Astrocyte (in vitro differentiated cells and primary cell): ENCODE measurements around the gene NIPAL3. TPM values are rescaled to one million over a fixed set of nuclear protein-coding genes. Genes with fewer than 3 reads are reported as not detected.

ENCODE experiments used
- DNase-seq: peaks from one replicate; pipeline ENCODE4 v3.0.0-alpha.2; 2010; ENCODE audit warnings: low read depth
- FAIRE-seq: peaks from 2 replicates; lab custom pipeline; 2011; peaks lifted over from hg19 to GRCh38; lab: Jason Lieb, UNC
- H2AFZ ChIP-seq: 2 replicates; pipeline ENCODE4 v1.6.0; 2012; ENCODE audit warnings: low read depth, low read length, inconsistent platforms
- H3K27ac ChIP-seq: 2 replicates; pipeline ENCODE4 v1.5.1; 2011; ENCODE audit warnings: low read depth, low read length, inconsistent platforms
- H3K27me3 ChIP-seq: 2 replicates; pipeline ENCODE4 v1.6.0; 2011; ENCODE audit warnings: low read length, inconsistent platforms; ENCODE audit not compliant: insufficient read depth
- H3K36me3 ChIP-seq: 2 replicates; pipeline ENCODE4 v1.5.1; 2011; ENCODE audit warnings: low read length, inconsistent platforms; ENCODE audit not compliant: insufficient read depth
- H3K4me1 ChIP-seq: 2 replicates; pipeline ENCODE4 v1.5.1; 2011; ENCODE audit warnings: low read length, inconsistent platforms; ENCODE audit not compliant: insufficient read depth
- H3K4me2 ChIP-seq: 2 replicates; pipeline ENCODE4 v1.6.0; 2012; ENCODE audit warnings: low read length, inconsistent platforms
- H3K4me3 ChIP-seq: 2 replicates; pipeline ENCODE4 v1.5.1; 2011; ENCODE audit warnings: low read depth, mild to moderate bottlenecking, low read length, inconsistent platforms; ENCODE audit not compliant: insufficient read depth
- H3K79me2 ChIP-seq: 2 replicates; pipeline ENCODE4 v1.6.0; 2012; ENCODE audit warnings: mild to moderate bottlenecking, low read length, inconsistent platforms; ENCODE audit not compliant: insufficient read depth
- H3K9ac ChIP-seq: 2 replicates; pipeline ENCODE4 v1.6.0; 2012; ENCODE audit warnings: mild to moderate bottlenecking, low read length, inconsistent platforms
- H3K9me3 ChIP-seq: 2 replicates; pipeline ENCODE4 v1.5.1; 2012; ENCODE audit warnings: low read depth, mild to moderate bottlenecking, low read length, inconsistent platforms; ENCODE audit not compliant: insufficient read depth
- H4K20me1 ChIP-seq: 2 replicates; pipeline ENCODE4 v1.6.0; 2012; ENCODE audit warnings: low read length, inconsistent platforms; ENCODE audit not compliant: insufficient read depth
- H3K27ac Mint-ChIP-seq: one replicate; pipeline ENCODE4 v1.8.0; 2021; ENCODE audit warnings: mild to moderate bottlenecking, mixed read lengths; ENCODE audit not compliant: unreplicated experiment
- H3K27me3 Mint-ChIP-seq: one replicate; pipeline ENCODE4 v1.8.0; 2021; ENCODE audit warnings: low read depth, mixed read lengths; ENCODE audit not compliant: unreplicated experiment
- H3K36me3 Mint-ChIP-seq: one replicate; pipeline ENCODE4 v1.8.0; 2021; ENCODE audit warnings: low read depth, mixed read lengths; ENCODE audit not compliant: unreplicated experiment
- H3K4me1 Mint-ChIP-seq: one replicate; pipeline ENCODE4 v1.8.0; 2021; ENCODE audit warnings: low read depth, mixed read lengths; ENCODE audit not compliant: unreplicated experiment
- H3K4me3 Mint-ChIP-seq: one replicate; pipeline ENCODE4 v1.8.0; 2021; ENCODE audit warnings: mild to moderate bottlenecking, moderate library complexity, mixed read lengths; ENCODE audit not compliant: unreplicated experiment
- H3K9me3 Mint-ChIP-seq: one replicate; pipeline ENCODE4 v1.8.0; 2021; ENCODE audit warnings: mild to moderate bottlenecking, mixed read lengths; ENCODE audit not compliant: unreplicated experiment
- CTCF ChIP-seq: IDR thresholded peaks from 2 replicates; pipeline ENCODE4 v1.5.1; 2011; ENCODE audit warnings: low read depth, mild to moderate bottlenecking, inconsistent platforms, low read length, moderate library complexity; ENCODE audit not compliant: insufficient read depth
- EZH2 ChIP-seq: IDR thresholded peaks from 2 replicates; pipeline ENCODE4 v1.6.1; 2012; ENCODE audit warnings: mild to moderate bottlenecking, low read length, inconsistent platforms; ENCODE audit not compliant: insufficient read depth
- total RNA-seq: library from RNA; stranded (reverse); gene quantifications from 2 replicates; pipeline ENCODE4 v1.2.1, GENCODE V29; 2021

The NIPAL3 gene
- total RNA-seq, 1 donor from 2014 or later: 47.2 TPM

DNA sequence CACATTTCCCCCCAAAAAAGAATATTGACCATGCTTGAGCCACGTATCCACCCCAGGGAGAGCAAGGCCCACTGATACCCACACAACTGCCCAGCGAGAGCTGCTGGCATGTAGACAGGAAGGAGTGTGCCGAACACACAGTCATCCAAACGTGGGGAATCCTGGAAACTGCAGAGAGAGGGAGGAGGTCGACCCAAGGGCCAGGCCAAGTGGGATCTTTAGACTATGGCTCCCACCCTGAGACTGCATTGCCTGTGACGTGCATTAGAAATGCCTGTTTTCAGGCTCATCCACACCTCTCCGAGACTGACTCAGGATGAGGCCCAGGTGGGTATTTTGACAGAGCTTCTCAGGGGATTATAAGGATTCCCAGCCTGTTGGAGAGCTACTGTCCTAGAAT lies 25.9 kb downstream of the NIPAL3 start:
- Mint-ChIP-seq H3K9me3 (no peaks in the 10 kb centered on the region), H3K36me3 (peaks cover 24% of the 10 kb centered on the region), H3K4me1 (no peaks in the 10 kb centered on the region), H3K27ac (no peak overlapping the region), H3K27me3 (no peaks in the 10 kb centered on the region), H3K4me3 (no peak overlapping the region)
- H3K27me3 ChIP-seq: no peaks in the 10 kb centered on the region
- no peak overlapping the region for H2AFZ ChIP-seq
- H3K4me2 ChIP-seq: no peak overlapping the region
- no peaks in the 10 kb centered on the region for H3K9me3 ChIP-seq
- no peaks in the 10 kb centered on the region for H3K79me2 ChIP-seq
- DNase-seq: no peak
- no peaks in the 10 kb centered on the region for H3K36me3 ChIP-seq
- FAIRE-seq: no peak
- H3K9ac ChIP-seq: no peak overlapping the region
- H3K4me3 ChIP-seq: no peak overlapping the region
- H4K20me1 ChIP-seq: no peaks in the 10 kb centered on the region
- no peaks in the 10 kb centered on the region for H3K4me1 ChIP-seq
- TF ChIP-seq EZH2 (no peak), CTCF (no peak)
- no peak overlapping the region for H3K27ac ChIP-seq

DNA sequence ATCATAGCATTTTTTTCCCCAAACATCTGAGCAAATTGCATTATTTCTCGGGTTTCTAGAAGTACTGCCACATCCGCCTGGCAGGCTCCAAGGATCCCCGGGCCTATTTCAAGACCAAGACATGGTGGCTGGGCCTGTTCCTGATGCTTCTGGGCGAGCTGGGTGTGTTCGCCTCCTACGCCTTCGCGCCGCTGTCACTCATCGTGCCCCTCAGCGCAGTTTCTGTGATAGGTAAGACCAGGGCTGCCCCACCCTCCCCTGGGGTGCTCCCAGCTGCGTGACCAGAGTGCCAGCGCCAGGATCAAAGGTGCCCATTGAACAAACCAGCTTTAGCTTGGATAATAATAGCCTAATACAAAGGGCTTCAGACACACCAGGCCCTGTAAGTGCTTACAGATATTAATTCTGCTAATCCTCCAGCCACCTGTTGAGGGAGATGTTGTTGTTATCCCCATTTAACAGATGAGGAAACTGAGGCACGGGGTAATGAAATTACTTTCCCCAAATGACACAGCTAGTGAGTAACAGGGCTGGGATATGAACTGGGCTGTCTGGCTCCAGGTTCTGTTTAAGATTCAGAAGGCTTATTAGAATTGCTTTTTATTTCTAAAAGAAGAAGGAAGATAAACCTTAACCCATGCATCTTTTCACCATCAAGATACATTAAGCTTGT lies 26.5 kb downstream of the NIPAL3 start:
- H4K20me1 ChIP-seq: no peaks in the 10 kb centered on the region
- Mint-ChIP-seq H3K4me1 (no peaks in the 10 kb centered on the region), H3K27ac (no peak overlapping the region), H3K27me3 (no peaks in the 10 kb centered on the region), H3K36me3 (peaks cover 29% of the 10 kb centered on the region), H3K4me3 (no peak overlapping the region), H3K9me3 (no peaks in the 10 kb centered on the region)
- no peak overlapping the region for H3K27ac ChIP-seq
- DNase-seq (no peak), FAIRE-seq (no peak)
- no peak overlapping the region for H3K4me3 ChIP-seq
- H3K4me2 ChIP-seq: no peak overlapping the region
- H3K27me3 ChIP-seq: no peaks in the 10 kb centered on the region
- no peaks in the 10 kb centered on the region for H3K9me3 ChIP-seq
- no peak overlapping the region for H2AFZ ChIP-seq
- no peaks in the 10 kb centered on the region for H3K36me3 ChIP-seq
- TF ChIP-seq CTCF (no peak), EZH2 (no peak)
- H3K4me1 ChIP-seq: no peaks in the 10 kb centered on the region
- H3K9ac ChIP-seq: no peak overlapping the region
- no peaks in the 10 kb centered on the region for H3K79me2 ChIP-seq

DNA sequence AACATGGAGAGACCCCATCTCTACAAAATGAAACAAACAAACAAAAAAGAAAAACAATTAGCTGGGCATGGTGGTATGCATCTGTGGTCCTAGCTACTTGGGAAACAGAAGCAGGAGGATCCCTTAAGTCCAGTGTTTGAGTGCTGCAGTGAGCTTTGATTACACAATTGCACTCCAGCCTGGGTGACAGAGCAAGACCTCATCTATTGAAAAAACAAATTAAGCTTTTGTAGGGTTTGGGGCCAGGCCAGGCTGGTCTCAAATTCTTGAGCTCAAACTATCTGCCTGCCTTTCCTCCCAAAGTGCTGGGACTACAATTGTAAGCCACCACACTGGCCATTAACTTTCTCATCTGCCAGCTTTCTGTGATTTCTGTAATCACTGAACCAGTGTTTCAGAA lies 27.2 kb downstream of the NIPAL3 start:
- H3K27ac ChIP-seq: no peak overlapping the region
- H3K27me3 ChIP-seq: no peaks in the 10 kb centered on the region
- DNase-seq (peak; percentile 4), FAIRE-seq (no peak)
- no peaks in the 10 kb centered on the region for H3K36me3 ChIP-seq
- H3K4me1 Mint-ChIP-seq: no peaks in the 10 kb centered on the region
- no peak overlapping the region for H3K4me2 ChIP-seq
- H3K4me3 Mint-ChIP-seq: no peak overlapping the region
- no peak overlapping the region for H3K9ac ChIP-seq
- no peaks in the 10 kb centered on the region for H3K27me3 Mint-ChIP-seq
- TF ChIP-seq CTCF (no peak), EZH2 (no peak)
- H3K27ac Mint-ChIP-seq: no peak overlapping the region
- no peak overlapping the region for H2AFZ ChIP-seq
- no peaks in the 10 kb centered on the region for H3K9me3 Mint-ChIP-seq
- H3K9me3 ChIP-seq: no peaks in the 10 kb centered on the region
- H3K4me1 ChIP-seq: no peaks in the 10 kb centered on the region
- H4K20me1 ChIP-seq: no peaks in the 10 kb centered on the region
- H3K36me3 Mint-ChIP-seq: peaks cover 30% of the 10 kb centered on the region
- no peaks in the 10 kb centered on the region for H3K79me2 ChIP-seq
- H3K4me3 ChIP-seq: no peak overlapping the region
